GM21515 (cell line): ENCODE results near the gene PRKAB2.
"Not testable (repeated sequence)": the region's sequence is repeated elsewhere in the genome, so short reads cannot be mapped to it uniquely, and the experiment has no call there.

Source experiments
- ATAC-seq: cut with Tn5 transposase; IDR thresholded peaks from one replicate; pipeline ENCODE4 v1.9.1; 2021; ENCODE audit not compliant: unreplicated experiment

PRKAB2 gene

DNA sequence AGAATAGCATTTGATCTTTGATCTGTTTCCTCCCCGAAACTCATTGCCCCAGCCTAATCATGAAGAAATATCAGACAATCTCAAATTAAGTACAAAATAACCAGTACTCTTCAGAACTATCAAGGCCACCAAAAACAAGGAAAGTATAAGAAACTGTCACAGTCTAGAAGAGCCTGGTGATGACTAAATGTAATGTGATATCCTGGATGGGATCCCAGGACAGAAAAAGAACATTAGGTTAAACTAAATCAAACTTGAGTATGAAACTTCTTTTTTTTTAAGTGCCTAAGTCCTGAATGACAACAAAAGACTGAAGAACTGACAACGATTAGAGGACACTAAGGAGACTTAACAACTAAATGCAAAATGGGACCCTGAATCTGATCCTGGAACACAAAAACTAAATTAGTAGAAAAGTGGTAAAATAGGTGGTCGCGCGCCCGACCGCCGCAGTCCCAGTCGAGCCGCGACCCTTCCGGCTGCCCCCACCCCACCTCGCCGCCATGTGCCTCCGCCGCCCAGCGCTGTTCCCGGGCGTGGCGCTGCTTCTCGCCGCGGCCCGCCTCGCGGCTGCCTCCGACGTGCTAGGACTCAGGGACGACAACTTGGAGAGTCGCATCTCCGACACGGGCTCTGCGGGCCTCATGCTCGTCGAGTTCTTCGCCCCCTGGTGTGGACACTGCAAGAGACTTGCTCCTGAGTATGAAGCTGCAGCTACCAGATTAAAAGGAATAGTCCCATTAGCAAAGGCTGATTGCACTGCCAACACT lies 5.5 kb upstream of the PRKAB2 start:
- no peak for ATAC-seq

DNA sequence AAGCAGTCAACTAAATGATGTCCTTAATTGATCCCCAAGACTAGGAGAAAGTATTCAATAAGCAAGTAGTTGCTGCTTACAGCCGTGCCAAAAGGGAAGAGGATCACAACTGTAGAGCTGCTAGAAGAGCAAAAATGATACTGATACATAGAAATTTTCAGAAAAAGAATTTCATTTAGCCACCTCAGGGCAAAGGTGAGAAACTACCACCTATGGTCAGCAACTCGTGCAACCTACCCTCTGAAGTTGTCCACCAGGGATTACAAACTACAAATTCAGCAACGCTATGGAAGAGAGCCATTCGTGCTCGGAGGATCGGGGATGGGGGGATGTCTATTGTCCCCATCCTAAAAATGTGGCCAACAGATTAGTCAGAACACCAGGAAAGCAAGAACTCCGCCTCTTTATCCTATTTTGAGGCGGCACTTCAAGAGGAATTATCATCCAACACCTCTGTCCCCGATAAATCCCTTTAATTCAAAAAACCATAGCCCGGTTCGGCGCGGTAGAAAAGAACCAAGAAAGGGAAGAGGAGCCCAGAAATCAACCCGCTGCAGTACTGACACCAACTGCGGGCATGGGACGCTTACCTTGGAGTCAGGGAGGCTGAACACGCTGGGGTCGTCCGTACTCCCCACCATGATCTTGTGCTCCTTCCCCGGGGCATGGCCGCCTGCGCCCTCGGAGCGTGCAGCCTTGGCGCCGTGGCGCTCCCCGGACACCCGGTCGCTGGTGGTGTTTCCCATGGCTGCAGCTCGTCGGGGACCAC lies 687 bp downstream of the PRKAB2 start:
- no peak for ATAC-seq

DNA sequence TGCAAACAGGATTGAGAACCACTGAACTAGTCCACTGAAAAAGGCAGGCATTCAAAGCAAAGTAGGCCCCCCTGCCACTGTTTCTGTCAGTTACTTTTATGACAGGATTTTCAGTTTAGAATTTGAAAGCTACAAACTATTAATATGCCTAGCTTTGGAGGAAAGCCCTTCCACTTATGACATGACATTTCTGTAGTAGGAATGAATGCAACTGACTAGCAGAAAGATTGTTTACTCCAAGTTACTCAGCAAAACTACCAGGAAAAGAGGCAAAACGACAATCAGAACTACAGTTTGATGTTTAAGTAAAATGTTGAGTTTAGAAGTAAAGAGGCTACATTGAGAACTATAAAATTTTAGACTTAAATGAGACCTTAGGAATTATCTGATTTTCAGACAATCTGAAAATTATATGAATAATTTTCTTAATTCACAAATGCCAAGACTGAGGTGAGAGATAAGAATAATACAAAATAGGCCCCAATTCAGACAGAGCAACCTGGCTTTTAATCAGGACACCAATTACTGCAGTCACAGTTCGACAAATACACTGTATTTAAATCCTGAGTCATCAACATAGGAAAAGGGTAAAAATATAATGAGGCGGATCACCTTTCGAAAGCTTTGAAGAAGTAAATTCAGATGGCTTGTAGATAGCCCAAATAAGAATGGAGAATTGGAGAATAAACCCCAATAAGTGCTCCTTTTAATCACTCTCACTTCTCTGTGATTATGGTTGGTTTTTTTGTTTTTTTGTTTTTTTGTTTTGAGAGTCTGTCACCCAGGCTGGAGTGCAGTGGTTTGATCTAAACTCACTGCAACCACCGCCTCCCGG lies 2.2 kb downstream of the PRKAB2 start:
- no peak for ATAC-seq

DNA sequence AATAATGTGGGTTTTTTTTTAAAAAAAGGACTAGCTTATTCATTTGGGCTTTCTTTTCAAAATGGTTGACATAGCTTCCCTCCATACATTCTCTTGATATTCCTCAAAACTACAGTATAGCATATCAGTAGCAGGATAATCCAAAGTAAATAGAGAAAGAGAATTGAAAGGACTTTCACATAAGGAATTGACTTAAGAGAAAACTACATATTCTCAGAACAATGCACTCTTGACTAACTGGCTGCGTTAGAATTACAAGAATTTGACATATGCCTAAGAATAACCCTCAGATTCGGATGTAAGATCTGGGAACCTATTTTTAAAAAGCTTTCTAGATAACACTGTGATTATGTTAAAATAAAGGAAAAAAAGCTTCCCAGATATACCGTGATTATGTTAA lies 3.1 kb downstream of the PRKAB2 start:
- ATAC-seq = no peak

DNA sequence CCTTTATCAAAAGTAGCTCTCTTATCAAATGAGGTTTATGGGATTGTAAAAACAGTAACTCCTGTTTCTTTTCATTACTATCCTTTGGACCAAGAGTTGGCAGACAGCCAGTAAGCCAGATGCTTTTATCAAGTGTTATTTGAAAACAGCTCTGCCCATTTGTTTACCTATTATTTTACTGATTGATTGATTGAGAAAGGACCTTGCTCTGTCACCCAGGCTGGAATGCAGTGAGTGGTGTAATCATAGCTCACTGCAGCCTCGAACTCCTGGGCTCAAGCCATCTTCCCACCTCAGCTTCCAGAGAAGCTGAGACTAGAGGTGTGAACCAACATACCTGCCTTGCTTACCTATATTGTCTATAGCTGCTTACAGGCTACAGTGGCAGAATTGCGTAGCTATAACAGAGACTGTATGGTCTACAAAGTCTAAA lies 3.6 kb downstream of the PRKAB2 start:
- ATAC-seq = no peak

DNA sequence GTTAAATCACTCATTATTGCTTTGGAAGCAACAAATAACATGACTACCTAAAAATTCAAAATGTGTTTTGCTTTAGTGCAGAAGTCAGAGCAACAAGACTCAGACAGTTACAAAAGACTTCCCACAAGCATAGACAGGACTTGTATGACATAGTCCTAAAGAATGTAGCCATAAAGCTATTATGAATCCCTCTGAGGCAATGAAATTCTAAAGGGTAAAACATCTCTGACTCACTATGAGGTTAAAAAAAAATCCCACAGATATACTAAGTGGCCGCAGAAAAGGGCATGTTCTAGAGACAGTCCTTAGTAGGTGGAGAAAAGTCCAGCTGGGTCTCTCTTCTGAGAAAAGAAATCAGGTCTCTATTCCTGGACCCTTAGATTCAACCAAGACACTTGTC lies 4.9 kb downstream of the PRKAB2 start:
- ATAC-seq = no peak

DNA sequence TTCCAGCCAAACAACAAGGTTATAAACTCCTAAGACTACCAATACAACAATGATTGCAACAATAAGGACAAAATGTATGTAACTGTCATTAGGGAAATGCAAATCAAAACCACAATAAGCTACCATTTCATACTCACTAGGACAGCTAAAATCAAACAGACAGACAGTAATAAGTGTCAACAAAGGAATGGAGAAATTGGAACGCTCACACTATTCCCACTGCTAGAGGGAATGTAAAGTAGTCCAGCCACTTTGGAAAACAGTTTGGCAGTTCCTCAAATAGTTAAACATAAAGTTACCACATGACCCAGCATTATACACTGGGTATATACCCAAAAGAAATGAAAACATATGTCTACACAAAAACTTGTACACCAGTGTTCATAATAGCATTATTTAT lies 9.3 kb downstream of the PRKAB2 start:
- no peak for ATAC-seq

DNA sequence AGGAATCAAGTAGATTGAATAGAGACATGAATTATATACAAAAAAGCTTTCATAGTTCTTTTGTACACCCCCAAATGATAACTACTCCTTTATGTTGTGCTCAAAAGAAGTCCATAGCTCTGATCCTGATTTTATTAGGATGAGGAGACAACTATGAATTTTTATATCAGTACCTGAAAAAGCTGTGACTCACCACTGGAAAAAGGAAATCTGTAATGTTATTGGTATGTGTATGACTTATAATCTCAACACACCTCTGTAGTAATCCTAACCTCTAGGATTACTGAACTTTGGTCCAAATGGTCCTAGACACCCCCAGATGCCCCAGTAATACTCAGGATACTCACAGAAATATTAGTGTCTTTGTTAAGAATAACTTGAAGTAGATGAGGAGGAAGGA lies 10.2 kb downstream of the PRKAB2 start:
- ATAC-seq = no peak

DNA sequence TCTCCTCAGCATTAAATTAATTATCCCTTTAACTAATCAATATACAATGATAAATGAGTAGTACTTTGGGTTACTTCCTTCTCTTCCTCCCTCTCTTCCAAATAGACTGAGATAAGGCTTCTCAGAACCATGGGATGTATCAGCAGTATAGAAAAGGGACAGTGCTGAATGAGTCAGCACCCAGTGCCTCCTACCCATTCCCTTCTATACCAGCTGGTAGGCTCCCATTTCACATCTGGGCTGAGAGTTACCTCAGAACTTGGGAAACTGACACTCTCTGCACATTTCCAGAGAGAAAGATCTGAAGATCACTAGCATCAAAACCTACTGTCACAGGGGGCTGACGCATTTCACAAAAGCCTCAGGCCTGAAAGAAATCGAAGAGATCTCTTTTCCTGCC lies 15.2 kb downstream of the PRKAB2 start:
- not testable (repeated sequence) for ATAC-seq

DNA sequence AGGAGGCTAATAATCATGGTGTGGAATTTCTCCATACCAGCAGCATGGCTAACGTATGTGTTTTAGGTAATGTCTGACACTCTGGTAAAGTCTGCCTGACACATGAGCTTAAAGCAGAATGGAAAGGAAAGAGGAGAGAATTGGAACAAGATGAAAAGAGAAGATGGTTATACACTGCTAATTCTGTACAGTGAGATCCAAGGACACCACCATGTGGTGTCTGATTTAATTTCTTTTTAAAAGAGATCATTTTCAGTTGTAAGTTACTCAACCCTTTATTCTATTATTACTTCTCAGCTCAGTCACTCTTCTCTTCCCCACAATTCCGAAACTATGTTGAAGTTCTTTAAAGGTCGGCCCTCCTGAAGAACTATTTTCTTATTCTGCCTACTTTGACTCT lies 15.6 kb downstream of the PRKAB2 start:
- ATAC-seq = no peak

DNA sequence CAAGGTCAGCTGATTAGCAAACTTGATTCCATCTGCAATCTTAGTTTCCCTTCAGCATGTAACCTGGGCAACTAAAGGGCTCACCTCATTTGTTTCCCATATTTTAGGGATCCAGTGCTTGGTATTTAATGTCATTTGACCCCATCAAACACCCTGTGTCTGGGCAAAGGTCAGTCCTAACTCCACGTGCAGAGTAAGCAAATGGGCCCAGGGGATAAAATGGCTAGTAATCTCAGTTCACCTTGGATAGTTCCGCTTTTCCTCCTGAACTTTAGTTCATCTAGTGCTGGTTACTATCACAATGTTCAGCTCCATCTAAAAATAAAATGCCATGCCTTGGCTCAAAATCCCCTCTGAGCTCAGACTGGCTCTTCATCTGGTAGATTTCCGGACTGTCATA lies 19.5 kb downstream of the PRKAB2 start:
- ATAC-seq = no peak

DNA sequence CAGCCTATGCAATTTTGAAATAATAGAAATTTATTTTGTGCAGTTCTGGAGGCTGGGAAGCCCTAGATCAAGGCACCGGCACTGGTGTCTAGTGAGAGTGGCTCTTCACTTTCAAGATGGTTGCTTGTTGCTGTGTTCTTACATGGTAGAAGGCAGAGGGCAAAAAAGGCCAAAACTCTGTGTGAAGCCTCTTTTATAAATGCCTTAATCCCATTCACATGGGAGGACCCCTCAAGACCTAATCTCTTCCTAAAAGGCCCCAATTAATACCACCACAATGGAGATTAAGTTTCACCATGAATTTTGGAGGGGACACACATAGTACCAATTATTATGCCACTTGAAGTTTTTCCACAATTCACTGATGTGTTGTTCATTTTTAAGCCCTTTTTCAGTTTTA lies 21.0 kb downstream of the PRKAB2 start:
- ATAC-seq = no peak

DNA sequence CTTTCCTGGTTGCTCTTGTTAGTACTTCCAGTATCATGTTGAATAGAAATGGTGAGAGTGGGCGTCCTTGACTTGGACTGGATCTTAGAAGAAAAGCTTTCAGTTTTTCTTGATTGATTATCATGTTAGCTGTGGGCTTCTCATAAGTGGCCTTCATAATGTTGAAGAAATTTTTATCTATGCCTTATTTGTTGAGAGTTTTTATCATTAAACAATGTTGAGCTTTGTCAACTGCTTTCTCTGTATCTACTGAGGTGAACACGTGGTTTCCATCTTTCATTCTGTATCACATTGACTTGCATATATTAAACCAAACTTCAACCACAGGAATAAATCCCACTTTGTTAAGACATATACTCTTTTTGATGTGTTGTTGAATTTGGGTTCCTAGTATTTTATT lies 29.4 kb downstream of the PRKAB2 start:
- no peak for ATAC-seq

DNA sequence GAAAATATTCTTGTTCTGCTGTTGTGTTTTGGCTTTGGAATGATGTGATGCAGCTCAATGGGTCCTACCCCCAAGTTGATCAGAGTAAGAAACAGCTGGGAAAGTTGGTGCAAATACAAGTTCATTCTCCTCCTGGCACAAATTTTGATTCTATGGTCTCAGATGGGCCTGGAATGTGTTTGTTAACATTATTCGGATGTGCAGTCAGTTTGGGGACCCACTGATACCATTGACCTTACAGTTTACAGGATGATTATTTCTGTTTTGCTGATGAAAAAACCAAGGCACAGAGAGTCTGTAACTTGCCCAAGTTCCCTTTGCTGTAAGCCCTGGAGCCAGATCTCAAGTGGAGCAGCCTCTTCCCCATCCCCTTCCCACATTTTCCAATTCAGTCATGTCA lies 41.5 kb downstream of the PRKAB2 start:
- ATAC-seq = not testable (repeated sequence)

DNA sequence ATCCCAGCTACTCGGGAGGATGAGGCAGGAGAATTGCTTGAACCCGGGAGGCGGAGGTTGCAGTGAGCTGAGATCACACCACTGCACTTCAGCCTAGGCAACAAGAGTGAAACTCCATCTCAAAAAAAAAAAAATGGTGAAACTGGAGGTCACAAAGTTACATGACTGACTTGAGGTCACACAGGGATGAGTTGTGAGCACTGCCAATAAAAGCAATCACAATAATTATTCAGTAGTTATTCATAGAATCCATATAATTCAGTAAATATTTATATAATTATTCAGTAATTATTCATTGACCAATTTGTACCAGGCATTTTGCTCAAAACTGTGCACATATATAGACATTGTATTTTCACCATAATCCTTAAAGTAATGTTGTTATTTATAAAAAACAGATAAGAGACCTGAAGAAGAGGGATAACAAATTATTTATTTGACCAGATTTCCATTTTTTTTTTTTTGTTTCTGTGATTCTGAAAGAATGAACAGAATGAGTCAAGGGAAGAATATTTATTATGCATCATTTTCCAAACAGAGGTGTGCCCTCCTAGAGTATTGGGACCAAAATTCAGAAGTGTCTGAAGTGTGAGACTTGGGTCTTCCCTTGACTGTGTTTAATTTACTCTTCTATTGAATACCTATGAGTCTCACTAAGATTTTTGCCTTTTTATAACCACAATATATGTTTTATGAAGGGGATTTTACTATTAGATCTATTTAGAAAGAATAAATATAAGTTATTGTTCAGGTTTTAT lies 43.0 kb downstream of the PRKAB2 start:
- ATAC-seq = no peak

DNA sequence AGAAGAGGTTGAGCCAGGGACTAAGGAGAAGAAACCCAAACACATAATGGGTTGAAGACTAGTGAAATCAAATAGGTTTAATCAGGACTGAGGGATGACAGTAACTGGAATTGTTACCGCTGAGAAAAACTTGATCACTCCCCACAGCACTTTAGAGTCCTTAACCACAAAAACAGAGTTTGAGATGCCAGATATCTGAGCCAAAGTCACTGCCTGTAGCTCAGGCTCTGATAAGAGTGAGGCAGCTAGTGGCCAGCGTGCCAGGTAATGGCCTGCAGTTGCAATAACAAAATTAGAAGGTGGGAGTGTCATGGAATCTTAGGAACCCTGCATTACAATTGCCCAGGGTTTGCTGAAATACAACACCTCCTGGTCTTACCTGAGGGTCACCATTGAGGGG lies 48.0 kb downstream of the PRKAB2 start:
- no peak for ATAC-seq

DNA sequence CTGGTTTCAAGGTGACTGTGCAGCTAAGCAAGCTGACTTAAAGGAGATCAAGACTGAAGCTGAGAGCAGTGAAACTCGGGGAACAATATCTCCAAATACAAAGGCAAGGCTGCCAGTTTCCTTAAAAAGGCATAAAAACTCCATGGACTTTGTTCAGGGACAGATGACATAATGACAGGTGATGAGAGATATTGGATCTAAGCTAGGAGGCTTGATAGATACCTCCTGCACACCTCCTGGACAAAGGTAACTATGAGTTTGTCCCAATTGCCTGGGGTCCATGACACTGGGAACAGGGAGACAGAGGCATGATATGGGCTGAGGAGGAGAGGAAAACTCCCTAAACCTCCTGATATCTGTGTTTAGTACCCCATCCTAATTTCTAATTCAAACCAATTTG lies 55.2 kb downstream of the PRKAB2 start:
- no peak for ATAC-seq

DNA sequence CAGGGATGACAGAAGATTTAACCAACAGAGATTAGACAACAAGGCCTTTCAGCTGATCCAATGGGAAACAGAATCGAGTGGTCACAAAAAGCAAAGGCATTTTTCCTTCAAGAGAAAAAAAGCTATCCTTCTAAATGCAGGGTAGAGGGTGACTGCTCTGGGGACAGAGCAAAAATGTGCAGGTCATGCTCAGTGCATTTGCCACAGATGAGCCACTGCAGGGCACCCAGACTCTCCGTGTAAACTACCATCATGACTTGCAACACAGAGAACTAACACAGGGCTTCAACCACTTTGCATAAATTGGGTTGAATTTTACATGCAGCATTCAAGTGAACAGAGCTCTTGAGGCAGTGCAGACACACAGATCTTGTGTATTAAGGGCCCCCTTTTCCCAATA lies 56.8 kb downstream of the PRKAB2 start:
- no peak for ATAC-seq

DNA sequence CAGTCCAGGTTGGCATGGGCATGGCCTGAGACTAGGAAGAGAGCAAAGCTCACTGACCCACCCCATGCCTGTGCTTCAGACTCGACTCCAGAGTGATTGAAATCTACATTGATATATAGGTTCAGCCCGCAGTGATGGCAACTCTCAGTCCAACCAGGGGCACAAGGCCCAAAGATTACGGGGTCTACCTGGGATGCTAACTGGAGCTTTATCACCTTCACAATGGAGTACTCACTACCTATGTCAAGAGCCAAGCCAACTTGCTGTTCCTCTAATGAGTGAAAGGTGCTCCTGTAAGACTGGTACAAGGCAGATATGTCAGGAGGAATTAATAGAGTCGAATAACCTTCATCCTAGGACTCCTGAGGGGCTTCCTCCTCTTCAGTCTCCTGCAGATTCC lies 57.2 kb downstream of the PRKAB2 start:
- not testable (repeated sequence) for ATAC-seq

DNA sequence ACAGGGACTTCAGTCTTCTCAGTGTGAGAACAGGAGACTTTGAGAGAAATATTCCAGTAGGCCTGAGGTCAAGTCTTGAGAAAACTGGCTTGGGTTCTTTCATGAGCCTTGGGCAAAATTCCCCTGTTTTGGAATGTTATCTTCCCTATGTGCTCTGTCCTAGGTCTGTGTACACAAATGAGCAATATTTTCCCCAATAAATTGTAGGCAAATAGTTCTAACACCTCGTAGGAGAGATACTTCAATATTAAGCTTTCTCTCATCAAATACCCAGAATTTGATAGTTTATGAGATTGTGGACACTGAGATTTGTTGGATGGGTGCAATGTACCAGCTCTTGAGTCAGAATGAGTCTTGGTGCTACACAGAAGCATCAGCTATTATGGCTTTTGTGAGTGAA lies 57.9 kb downstream of the PRKAB2 start:
- ATAC-seq = not testable (repeated sequence)
